Stimulated activated CD8-positive, alpha-beta memory T cell treated with anti-CD3 and anti-CD28 coated beads, Interleukin-4, amount 100 ng/mL, for 4 hours (primary cell): ENCODE data around the gene SLCO2A1.

Experiments
- DNase-seq, 2 donors: peaks; one replicate each; pipeline ENCODE4 v3.0.0-alpha.2; 2020; ENCODE audit warnings: low read depth in 2 of 2, low spot score in 1 of 2

SLCO2A1 gene

GRCh38 chr3:133955892-133956291 lies 73.8 kb downstream of the SLCO2A1 start:
- no peak for DNase-seq

DNA sequence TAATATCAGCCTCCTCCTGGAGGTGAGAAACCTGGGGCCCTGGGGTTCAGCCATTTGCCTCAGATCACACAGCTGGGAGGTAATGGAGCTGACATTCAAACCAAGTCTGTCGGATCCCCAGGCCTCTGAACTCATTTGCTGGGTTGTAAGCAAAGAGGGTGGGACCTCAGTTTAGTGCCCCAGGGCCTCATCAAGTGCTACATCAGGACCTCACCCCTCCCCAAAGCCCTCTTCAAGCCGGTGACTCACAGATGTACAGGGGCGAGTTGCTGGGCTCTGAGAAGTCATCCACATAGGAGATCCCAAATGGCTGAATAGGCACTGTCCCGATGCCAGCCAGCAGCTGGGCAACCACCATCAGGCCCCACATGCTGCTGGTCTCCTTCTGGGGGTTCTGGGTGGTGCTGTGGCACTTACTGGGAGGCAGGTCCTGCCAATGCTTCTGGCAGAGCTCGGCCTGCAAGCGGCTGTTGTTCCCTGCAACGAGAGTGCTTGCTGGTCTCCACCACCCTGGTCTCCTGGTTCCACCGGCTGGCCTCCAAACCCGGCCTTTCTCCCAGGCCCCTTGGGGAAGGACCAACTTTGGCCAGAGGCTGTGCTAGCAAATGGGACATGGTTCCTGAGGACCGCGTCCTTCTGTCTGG lies 74.9 kb downstream of the SLCO2A1 start:
- no peak for DNase-seq

DNA sequence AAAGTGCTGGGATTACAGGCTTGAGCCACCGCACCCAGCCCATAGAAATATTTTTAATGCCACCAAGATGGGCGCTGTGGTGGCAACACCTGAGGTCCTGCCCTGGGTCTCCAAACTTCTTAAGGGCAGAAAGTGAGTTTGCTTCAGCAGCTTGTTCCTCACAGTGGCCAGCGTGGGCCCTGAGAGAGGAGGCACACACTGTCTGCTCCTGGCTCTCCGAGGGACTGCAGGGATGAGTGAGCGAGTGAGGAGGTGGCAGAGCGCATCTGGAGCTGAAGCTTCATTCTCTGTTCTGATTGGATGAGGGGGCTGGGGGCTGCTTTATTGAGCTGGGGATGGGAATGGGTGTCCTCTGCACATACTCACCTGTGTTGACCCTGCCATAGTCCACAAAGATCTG lies 76.4 kb downstream of the SLCO2A1 start:
- no peak for DNase-seq

DNA sequence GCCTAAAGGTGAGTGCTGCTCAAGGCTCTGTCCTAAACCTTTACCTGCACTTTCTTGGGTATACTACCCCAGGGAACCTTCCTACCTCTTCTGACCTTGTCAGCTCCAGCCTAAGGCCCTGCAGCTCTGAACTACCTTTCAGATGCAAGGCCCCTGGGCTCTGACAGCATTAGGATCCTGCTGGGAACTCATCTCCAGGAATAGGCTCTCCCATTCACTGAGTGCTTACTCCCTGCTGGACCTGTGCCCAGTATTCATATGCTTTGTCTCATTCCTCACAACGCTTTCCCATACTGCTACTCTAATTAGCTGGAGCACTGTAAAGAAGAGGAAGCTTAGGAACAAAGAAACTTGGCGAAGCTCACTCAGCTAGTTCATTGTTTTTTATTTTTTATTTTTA lies 80.3 kb downstream of the SLCO2A1 start:
- no peak for DNase-seq

- DNase-seq, result no peak
These were observed 80.7 kb downstream of the SLCO2A1 start for GRCh38 chr3:133948996-133949395.

- no peak for DNase-seq
These were observed 81.5 kb downstream of the SLCO2A1 start for GRCh38 chr3:133948131-133948810.

- DNase-seq, result no peak
These were observed 84.2 kb downstream of the SLCO2A1 start for GRCh38 chr3:133945381-133946095.

GRCh38 chr3:133944641-133945380 lies 84.9 kb downstream of the SLCO2A1 start:
- no peak for DNase-seq

GRCh38 chr3:133944181-133944580 lies 85.5 kb downstream of the SLCO2A1 start:
- DNase-seq, result no peak

DNA sequence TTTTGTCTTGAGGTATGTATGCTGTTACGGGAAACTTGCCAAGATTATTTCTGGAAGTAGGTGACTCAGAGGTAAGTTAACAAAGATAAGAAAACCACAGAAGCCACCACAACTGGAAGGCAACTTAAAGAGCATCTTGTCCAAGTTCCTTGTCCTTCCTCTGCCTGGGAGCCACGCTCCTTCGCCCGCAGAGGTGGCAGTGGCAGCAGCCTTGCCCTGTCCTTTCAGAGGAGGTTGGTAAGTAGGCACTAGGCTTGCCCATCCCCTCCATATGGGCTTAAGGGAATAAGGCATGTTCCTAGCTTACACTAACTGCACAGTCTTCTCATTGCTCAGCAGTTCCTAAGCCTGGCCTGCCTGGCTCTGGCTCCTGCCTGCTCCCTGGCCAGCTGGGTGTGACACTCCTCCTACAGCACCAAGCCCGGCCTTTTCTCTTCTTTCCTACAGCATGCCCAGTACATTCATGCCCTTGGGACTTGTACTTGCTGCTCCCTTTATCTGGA lies 86.0 kb downstream of the SLCO2A1 start:
- no peak for DNase-seq

DNA sequence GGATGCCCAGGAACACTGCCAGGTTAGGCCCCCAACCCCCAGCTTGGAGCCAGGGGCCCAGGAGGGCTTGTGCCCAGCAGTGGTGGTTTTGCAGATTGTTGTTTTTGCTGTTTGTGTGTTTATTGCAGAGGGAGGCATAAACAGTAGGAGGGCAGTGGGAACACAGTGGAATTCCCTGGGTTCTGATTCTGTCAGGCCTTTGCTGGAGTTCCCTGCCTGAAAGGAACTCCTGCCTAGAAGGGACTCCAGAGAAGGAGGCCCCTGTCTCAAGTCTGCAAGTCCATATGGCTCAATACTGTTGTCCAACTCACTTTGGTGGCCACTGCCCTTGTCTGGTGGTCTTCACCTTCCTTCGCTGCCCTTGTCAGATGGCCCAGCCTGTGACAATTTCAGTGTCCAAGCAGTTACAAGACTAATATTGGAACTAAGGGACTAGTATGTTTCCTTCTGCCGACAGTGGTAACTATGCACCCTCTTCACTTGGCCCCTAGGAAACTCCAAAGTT lies 86.6 kb downstream of the SLCO2A1 start:
- no peak for DNase-seq

GRCh38 chr3:133941415-133941821 lies 88.3 kb downstream of the SLCO2A1 start:
- no peak for DNase-seq

GRCh38 chr3:133940536-133940935 lies 89.2 kb downstream of the SLCO2A1 start:
- DNase-seq, result no peak

DNA sequence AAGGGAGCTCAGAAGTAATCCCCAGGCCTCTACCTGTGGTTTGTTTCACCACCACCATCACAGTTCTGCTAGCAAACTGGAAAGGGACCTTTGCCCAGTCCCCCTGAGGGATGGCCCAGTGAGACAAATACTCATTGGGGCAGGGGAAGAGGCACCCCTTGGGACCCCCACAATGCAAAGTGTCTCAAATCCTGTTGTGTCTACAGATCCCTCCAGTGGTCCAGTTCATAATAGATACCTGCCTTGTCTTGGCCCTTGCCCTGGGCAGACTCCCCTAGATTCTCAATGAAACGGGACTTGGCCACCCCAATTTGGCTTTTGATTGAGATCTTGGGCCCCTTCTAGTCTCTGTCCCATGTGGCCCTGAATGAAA lies 90.3 kb downstream of the SLCO2A1 start:
- DNase-seq, result no peak

DNA sequence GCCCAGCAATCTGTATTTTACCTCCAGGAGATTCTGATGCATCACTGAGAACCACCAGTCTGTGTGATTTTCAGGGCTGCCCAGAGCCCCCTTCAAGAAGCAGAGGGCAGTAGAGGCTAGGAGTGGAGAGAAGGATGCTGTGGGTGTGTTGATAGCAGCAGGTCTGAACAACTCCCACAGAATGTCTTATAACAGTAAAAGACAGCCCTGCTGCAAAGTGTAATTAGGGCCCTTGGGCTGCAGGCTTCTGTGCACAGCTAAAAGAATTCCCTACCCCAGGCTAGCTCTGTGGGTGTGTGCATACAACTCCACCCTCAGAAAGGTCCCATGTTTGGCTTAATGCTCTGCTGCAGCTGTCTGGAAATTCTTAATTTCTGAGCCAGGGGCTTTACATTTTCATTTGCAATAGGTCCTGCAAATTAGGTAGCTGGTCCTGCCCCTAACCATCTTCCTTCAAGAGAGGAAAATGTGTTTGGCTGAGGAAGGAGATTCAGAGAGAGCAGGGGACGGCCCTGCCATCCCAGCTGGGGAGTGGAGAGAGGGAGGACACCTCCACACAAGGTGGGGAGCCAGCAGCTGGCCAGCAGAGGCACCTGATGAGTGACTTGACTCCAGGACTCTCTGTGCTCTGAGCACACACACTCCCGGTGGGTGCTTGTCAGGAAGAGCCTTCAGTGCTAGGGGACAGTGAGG lies 90.8 kb downstream of the SLCO2A1 start:
- DNase-seq, result no peak

- no peak for DNase-seq
These were observed 91.7 kb downstream of the SLCO2A1 start for GRCh38 chr3:133937756-133938601.

GRCh38 chr3:133937061-133937686 lies 92.6 kb downstream of the SLCO2A1 start:
- DNase-seq, result no peak

DNA sequence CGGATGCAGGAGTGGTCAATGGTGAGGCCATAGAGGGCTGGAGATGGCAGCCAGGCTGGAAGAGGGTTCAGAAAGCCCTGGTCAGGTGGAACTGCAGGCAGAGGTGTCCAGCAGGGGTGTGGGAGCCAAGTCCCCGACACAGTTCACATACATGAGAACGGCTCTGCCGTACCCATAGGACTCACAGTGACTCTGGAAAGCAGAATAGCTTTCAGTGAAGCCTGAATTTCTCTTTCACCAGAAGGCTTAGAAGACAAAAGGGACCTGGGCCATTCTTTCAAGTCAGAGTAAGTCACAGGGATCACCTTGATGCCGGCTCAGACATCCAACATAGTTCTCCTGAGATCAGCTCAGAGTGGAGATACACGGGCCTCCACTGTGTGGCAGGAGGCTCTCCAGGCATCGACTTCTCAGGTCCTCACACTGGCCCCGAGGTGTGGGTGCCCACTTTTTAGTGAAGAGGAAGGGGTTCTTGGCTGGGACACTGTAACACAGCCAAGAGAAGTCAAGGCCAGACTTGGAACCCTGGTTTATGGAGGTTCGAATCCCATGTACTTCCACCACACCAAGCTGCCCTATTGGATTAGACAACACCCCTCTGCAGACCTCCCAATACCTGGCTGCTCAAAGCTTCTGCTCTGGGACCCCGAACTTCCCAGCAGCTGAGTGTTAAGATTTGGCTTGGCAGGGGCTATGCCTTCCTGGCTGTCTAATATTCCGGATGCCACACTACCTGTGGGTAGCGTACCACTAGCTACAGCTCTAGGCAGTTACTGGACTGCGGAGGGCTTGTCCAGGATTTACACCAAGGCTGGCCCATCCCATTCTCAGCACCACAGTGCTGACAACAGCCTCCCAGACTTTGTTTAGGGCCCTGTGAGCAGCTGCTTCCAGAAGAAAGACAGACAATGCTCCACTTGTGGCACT lies 93.6 kb downstream of the SLCO2A1 start:
- no peak for DNase-seq
